Measurements from ENCODE around the gene RNASE11. TPM values are rescaled to one million over a fixed set of nuclear protein-coding genes. Genes with fewer than 3 reads are reported as not detected.
A peak's percentile ranks its signal among the peaks of the same experiment; 100 is the strongest.

RNASE11 gene
- polyA plus RNA-seq, 1 of the 3 experiments (the other 2 are of a cell fraction) = not detected

GRCh38 chr14:20632831-20633691 lies 45.3 kb upstream of the RNASE11 start:
- no peak overlapping the region for H3K27ac ChIP-seq (ENCODE audit: low read depth in 2 of 2, low read length in 1 of 2)
- H3K9me2 ChIP-seq = no peaks in the 10 kb centered on the region
- peaks cover 0 to 19% of the 10 kb centered on the region in 2 experiments; a peak in 2 of 4 replicates for H3K4me1 ChIP-seq (ENCODE audit: control insufficient read depth in 1 of 2, insufficient read depth in 2 of 2, low read depth in 1 of 2, low read length in 1 of 2)
- H2AFZ ChIP-seq (ENCODE audit: low read depth) = no peak overlapping the region
- H3K4me3 ChIP-seq (ENCODE audit: low read depth in 2 of 2, low read length in 1 of 2) = peak overlapping the region; percentile 51 to 62
- TF ChIP-seq TEAD4 (IDR thresholded peaks at IDR 0.05; ENCODE audit: borderline replicate concordance, insufficient read depth) (0 out of 2 replicates have a peak, but pooled peaks have one; percentile 62), JUND (IDR thresholded peaks at IDR 0.05) (no peak), SIN3A (IDR thresholded peaks at IDR 0.05; ENCODE audit: borderline replicate concordance, low read depth, low read length) (no peak), MAX (IDR thresholded peaks at IDR 0.05; ENCODE audit: low read depth) (0 out of 2 replicates have a peak, but pooled peaks have one; percentile 36), RXRA (IDR thresholded peaks at IDR 0.05; ENCODE audit: borderline replicate concordance, low read depth) (peak; percentile 69; the same call in 1 of the 2 replicates), RAD21 (IDR thresholded peaks at IDR 0.05; ENCODE audit: low read length) (no peak), YY1 (IDR thresholded peaks at IDR 0.05; ENCODE audit: low read depth) (no peak), FOSL2 (IDR thresholded peaks at IDR 0.05; ENCODE audit: borderline replicate concordance, low read depth) (peak; percentile 31; the same call in 1 of the 2 replicates)
- TF ChIP-seq, protein P1, sequence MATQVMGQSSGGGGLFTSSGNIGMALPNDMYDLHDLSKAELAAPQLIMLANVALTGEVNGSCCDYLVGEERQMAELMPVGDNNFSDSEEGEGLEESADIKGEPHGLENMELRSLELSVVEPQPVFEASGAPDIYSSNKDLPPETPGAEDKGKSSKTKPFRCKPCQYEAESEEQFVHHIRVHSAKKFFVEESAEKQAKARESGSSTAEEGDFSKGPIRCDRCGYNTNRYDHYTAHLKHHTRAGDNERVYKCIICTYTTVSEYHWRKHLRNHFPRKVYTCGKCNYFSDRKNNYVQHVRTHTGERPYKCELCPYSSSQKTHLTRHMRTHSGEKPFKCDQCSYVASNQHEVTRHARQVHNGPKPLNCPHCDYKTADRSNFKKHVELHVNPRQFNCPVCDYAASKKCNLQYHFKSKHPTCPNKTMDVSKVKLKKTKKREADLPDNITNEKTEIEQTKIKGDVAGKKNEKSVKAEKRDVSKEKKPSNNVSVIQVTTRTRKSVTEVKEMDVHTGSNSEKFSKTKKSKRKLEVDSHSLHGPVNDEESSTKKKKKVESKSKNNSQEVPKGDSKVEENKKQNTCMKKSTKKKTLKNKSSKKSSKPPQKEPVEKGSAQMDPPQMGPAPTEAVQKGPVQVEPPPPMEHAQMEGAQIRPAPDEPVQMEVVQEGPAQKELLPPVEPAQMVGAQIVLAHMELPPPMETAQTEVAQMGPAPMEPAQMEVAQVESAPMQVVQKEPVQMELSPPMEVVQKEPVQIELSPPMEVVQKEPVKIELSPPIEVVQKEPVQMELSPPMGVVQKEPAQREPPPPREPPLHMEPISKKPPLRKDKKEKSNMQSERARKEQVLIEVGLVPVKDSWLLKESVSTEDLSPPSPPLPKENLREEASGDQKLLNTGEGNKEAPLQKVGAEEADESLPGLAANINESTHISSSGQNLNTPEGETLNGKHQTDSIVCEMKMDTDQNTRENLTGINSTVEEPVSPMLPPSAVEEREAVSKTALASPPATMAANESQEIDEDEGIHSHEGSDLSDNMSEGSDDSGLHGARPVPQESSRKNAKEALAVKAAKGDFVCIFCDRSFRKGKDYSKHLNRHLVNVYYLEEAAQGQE (IDR thresholded peaks at IDR 0.05; ENCODE audit: low read depth, low read length) = peak; percentile 39; the same call in 1 of the 2 replicates
- TF ChIP-seq, protein P2, sequence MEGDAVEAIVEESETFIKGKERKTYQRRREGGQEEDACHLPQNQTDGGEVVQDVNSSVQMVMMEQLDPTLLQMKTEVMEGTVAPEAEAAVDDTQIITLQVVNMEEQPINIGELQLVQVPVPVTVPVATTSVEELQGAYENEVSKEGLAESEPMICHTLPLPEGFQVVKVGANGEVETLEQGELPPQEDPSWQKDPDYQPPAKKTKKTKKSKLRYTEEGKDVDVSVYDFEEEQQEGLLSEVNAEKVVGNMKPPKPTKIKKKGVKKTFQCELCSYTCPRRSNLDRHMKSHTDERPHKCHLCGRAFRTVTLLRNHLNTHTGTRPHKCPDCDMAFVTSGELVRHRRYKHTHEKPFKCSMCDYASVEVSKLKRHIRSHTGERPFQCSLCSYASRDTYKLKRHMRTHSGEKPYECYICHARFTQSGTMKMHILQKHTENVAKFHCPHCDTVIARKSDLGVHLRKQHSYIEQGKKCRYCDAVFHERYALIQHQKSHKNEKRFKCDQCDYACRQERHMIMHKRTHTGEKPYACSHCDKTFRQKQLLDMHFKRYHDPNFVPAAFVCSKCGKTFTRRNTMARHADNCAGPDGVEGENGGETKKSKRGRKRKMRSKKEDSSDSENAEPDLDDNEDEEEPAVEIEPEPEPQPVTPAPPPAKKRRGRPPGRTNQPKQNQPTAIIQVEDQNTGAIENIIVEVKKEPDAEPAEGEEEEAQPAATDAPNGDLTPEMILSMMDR (IDR thresholded peaks at IDR 0.05) = no peak
- POLR2A ChIA-PET = no interaction called here
- peaks cover 32% of the 10 kb centered on the region; the same call in 1 of the 2 replicates for H3K27me3 ChIP-seq (ENCODE audit: insufficient read depth)
- CTCF ChIA-PET = interaction anchor here (1.5 kb wide), 1 partner anchor 24 kb away, joined by 8 read pairs; no protein-coding TSS in a partner anchor
- 12% methylated on average over 45 of the region's 45 CpGs for WGBS (ENCODE audit: low lambda C conversion rate)
- no peaks in the 10 kb centered on the region for H3K79me2 ChIP-seq (ENCODE audit: insufficient read depth)
- no peaks in the 10 kb centered on the region for H3K36me3 ChIP-seq (replicated peaks in 1 of 2; ENCODE audit: control insufficient read depth in 1 of 2, insufficient read depth in 2 of 2, low read length in 1 of 2)
- H3K4me2 ChIP-seq = peak overlapping the region; percentile 93
- peaks cover 7% of the 10 kb centered on the region for H4K20me1 ChIP-seq (ENCODE audit: insufficient read depth)
- H3F3A ChIP-seq (replicated peaks; ENCODE audit: insufficient read depth) = peaks cover 16% of the 10 kb centered on the region
- peak; percentile 43 for DNase-seq
- H3K9me3 ChIP-seq = no peaks in the 10 kb centered on the region
- H3K9ac ChIP-seq = no peak overlapping the region

All from SK-N-SH (cell line).